Measurements from ENCODE around the gene MTMR2.

- TF ChIP-seq GATA3 (IDR thresholded peaks at IDR 0.05; ENCODE audit: low read depth, low read length): no peak
- TF ChIP-seq GATA2 (IDR thresholded peaks at IDR 0.05; ENCODE audit: low read depth, low read length): no peak
Measured at GRCh38 chr11:95930948-95931347, 7.0 kb upstream of the MTMR2 start.
